Erythroblast (primary cell): ENCODE results near the gene FDPS.

ENCODE experiments used
- GATA1 ChIP-seq: IDR thresholded peaks from 2 replicates; pipeline ENCODE4 v1.6.1; 2011; ENCODE audit warnings: low read depth, mild to moderate bottlenecking, control low read depth, low read length, moderate library complexity
- POLR2A ChIP-seq: IDR thresholded peaks from 2 replicates; pipeline ENCODE4 v1.6.1; 2011; ENCODE audit warnings: mild to moderate bottlenecking, low read length

DNA sequence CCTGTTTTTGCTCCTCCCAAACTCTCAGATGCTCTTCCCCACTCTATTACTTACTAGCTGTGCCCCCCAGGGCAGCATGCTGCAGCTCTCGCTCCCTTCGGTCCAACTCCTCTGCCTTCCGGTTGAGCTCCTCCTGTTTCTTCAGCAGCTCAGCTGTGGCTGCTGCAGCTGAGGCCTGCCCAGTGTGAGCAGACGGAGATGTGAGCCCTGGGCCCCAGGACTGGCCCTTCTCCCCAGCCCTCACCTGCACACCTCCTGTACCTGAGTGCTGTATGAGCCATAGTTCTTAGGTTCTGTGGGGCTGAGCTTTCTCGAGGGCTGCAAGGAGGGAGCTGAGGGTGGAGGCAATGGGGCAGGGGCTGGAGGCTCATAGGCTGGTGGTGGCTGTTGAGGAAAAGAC is 48.4 kb upstream of the FDPS start:
- TF ChIP-seq POLR2A (no peak), GATA1 (no peak)
